GM12878 (cell line): ENCODE measurements around the gene DUS4L. TPM values are rescaled to one million over a fixed set of nuclear protein-coding genes. Genes with fewer than 3 reads are reported as not detected.

ENCODE experiments used
- ATAC-seq: fragments of 200-7000 bp; cut with Tn5 transposase; 3 replicates; pipeline ENCODE4 v1.9.1; 2020; ENCODE audit warnings: mild to moderate bottlenecking, moderate library complexity
- BruUV-seq: library from RNA; stranded (reverse); fragments of 400-500 nt; replicated peaks from 2 replicates; lab custom pipeline; 2021; lab: Mats Ljungman, UMichigan
- CTCF ChIA-PET: fragments of 300-600 bp; sonication (Branson Sonifier 250); formaldehyde crosslinking; extraction: SDS; loops from one replicate; lab custom pipeline; 2021; ENCODE audit warnings: inconsistent platforms; lab: Yijun Ruan, JAX
- POLR2A ChIA-PET: fragments of 350-600 bp; formaldehyde crosslinking; extraction: SDS; loops from one replicate; lab custom pipeline; 2021; ENCODE audit warnings: inconsistent platforms; lab: Charles Lee
- RAD21 ChIA-PET: fragments of 300-600 bp; sonication (Branson Sonifier 250); formaldehyde crosslinking; loops from one replicate; lab custom pipeline; 2023; ENCODE audit warnings: antibody characterized with exemption; ENCODE audit not compliant: unreplicated experiment; lab: Charles Lee
- SMC1A ChIA-PET: fragments of 300-600 bp; sonication (Branson Sonifier 250); formaldehyde crosslinking; loops from one replicate; lab custom pipeline; 2023; ENCODE audit not compliant: unreplicated experiment, uncharacterized antibody; lab: Charles Lee
- DNase-seq: peaks from one replicate; pipeline ENCODE4 v3.0.0-alpha.2; 2011; ENCODE audit warnings: low read depth, low spot score
- FAIRE-seq: peaks from 3 replicates; lab custom pipeline; 2011; peaks lifted over from hg19 to GRCh38; lab: Jason Lieb, UNC
- H2AFZ ChIP-seq: 2 replicates; pipeline ENCODE4 v1.6.0; 2011; ENCODE audit warnings: low read depth, low read length, control low read depth; ENCODE audit not compliant: control insufficient read depth
- H3K27ac ChIP-seq: 2 replicates; pipeline ENCODE4 v1.5.1; 2011; ENCODE audit warnings: control low read depth; ENCODE audit not compliant: control insufficient read depth, insufficient read depth
- H3K27me3 ChIP-seq, 2 experiments: replicated peaks in 1 of 2; 2 replicates each; pipeline versions ENCODE4 v1.6.0 to v1.6.1; 2011; ENCODE audit warnings: low read length in 1 of 2; ENCODE audit not compliant: control insufficient read depth in 2 of 2, insufficient read depth in 2 of 2
- H3K36me3 ChIP-seq, 2 experiments: 2 replicates each; pipeline ENCODE4 v1.5.1; 2011; ENCODE audit warnings: low read length in 1 of 2; ENCODE audit not compliant: control insufficient read depth in 2 of 2, insufficient read depth in 2 of 2
- H3K4me1 ChIP-seq: 2 replicates; pipeline ENCODE4 v1.6.1; 2011; ENCODE audit warnings: mild to moderate bottlenecking, low read length, moderate library complexity, mixed read lengths; ENCODE audit not compliant: control insufficient read depth, insufficient read depth
- H3K4me2 ChIP-seq: 2 replicates; pipeline ENCODE4 v1.6.0; 2011; ENCODE audit warnings: control low read depth; ENCODE audit not compliant: control insufficient read depth, insufficient read depth
- H3K4me3 ChIP-seq: fragments of 200-600 bp; sonication (generic); 2 replicates; pipeline ENCODE4 v1.5.1; 2016
- H3K79me2 ChIP-seq: 2 replicates; pipeline ENCODE4 v1.6.0; 2011; ENCODE audit warnings: low read length; ENCODE audit not compliant: control insufficient read depth, insufficient read depth
- H3K9ac ChIP-seq: 2 replicates; pipeline ENCODE4 v1.8.0; 2011; ENCODE audit warnings: low read length, control low read depth, mixed read lengths; ENCODE audit not compliant: control insufficient read depth, insufficient read depth
- H3K9me3 ChIP-seq: replicated peaks from 3 replicates; pipeline ENCODE4 v1.5.1; 2011; ENCODE audit warnings: mild to moderate bottlenecking, low read length; ENCODE audit not compliant: control insufficient read depth, insufficient read depth
- H4K20me1 ChIP-seq: 2 replicates; pipeline ENCODE4 v1.6.0; 2011; ENCODE audit not compliant: control insufficient read depth, insufficient read depth
- DPF2 ChIP-seq: fragments of 450-650 bp; IDR thresholded peaks from 2 replicates; pipeline ENCODE4 v1.6.1; 2017; ENCODE audit warnings: mild to moderate bottlenecking
- E2F8 ChIP-seq: fragments of 450-650 bp; IDR thresholded peaks from 2 replicates; pipeline ENCODE4 v1.6.1; 2018; ENCODE audit warnings: mild to moderate bottlenecking, low read depth, moderate library complexity; ENCODE audit not compliant: partially characterized antibody
- EGR1 ChIP-seq, 2 experiments: IDR thresholded peaks; 1 replicate in 1 of 2; 2 replicates in 1 of 2; pipeline ENCODE4 v1.6.1; 2011 to 2012; ENCODE audit warnings: low read depth in 2 of 2, low read length in 2 of 2, borderline replicate concordance in 1 of 2, mild to moderate bottlenecking in 1 of 2, moderate library complexity in 1 of 2
- KAT2A ChIP-seq: conservative IDR thresholded peaks from 2 replicates; pipeline ENCODE4 v1.6.1; 2011; ENCODE audit warnings: low read depth, low read length; ENCODE audit not compliant: control insufficient read depth
- MTA2 ChIP-seq: fragments of 450-650 bp; IDR thresholded peaks from 2 replicates; pipeline ENCODE4 v1.6.1; 2016; ENCODE audit warnings: low read depth, mild to moderate bottlenecking, moderate library complexity
- PML ChIP-seq: IDR thresholded peaks from 2 replicates; pipeline ENCODE4 v1.6.1; 2012; ENCODE audit warnings: low read length, inconsistent platforms
- RELB ChIP-seq: fragments of 450-650 bp; IDR thresholded peaks from 2 replicates; pipeline ENCODE4 v1.6.1; 2017; ENCODE audit warnings: low read depth, mild to moderate bottlenecking, moderate library complexity
- SPI1 ChIP-seq: IDR thresholded peaks from 2 replicates; pipeline ENCODE4 v1.6.1; 2011; ENCODE audit warnings: low read depth, mild to moderate bottlenecking, low read length, moderate library complexity, borderline replicate concordance; ENCODE audit not compliant: insufficient read depth
- SREBF2 ChIP-seq: IDR thresholded peaks from 2 replicates; pipeline ENCODE4 v1.6.1; 2012; ENCODE audit warnings: mild to moderate bottlenecking, low read length
- STAT3 ChIP-seq: IDR thresholded peaks from 2 replicates; pipeline ENCODE4 v1.6.1; 2011; ENCODE audit warnings: low read depth, low read length, improper control_type of control experiment
- WRNIP1 ChIP-seq: IDR thresholded peaks from 2 replicates; pipeline ENCODE4 v1.6.1; 2011; ENCODE audit warnings: low read depth, low read length, improper control_type of control experiment, borderline replicate concordance
- ZBTB33 ChIP-seq: fragments of 450-650 bp; IDR thresholded peaks from 2 replicates; pipeline ENCODE4 v1.6.1; 2017; ENCODE audit warnings: mild to moderate bottlenecking
- ZNF217 ChIP-seq: fragments of 450-650 bp; IDR thresholded peaks from 2 replicates; pipeline ENCODE4 v1.6.1; 2017; ENCODE audit warnings: antibody characterized with exemption, mild to moderate bottlenecking
- WGBS: methylation state at CpG from one replicate; pipeline ENCODE4 v1.1.6; 2016; ENCODE audit warnings: low lambda C conversion rate; ENCODE audit not compliant: insufficient replicate concordance, insufficient coverage; ENCODE audit errors: missing lambda C conversion rate; 5-methylcytosine and 5-hydroxymethylcytosine counted together
- in situ Hi-C: fragments of 300-500 bp; cut with MboI; formaldehyde crosslinking; loops from 9 replicates; pipeline ENCODE4 v1.14.3; 2018; ENCODE audit warnings: mixed read lengths
- intact Hi-C: fragments of 100-400 bp; cut with micrococcal nuclease; formaldehyde crosslinking; loops from one replicate; pipeline ENCODE4 v1.14.2; 2022; ENCODE audit not compliant: unreplicated experiment
- polyA plus RNA-seq, 11 experiments: library from polyadenylated mRNA; depleted of rRNA in 4 of 11; unstranded in 6 of 11; stranded (reverse) in 5 of 11; fragments of >200 nt; fragmentation: Nextera tagmentation in 4 of 11; fragmentation: Illumina TruSeq in 1 of 11; extraction: Ambion mirVana in 4 of 11; extraction: Trizol in 1 of 11; gene quantifications; 1 replicate in 1 of 11; 2 replicates in 10 of 11; pipeline versions ENCODE4 v1.2.1 to v1.2.3, GENCODE V29; 2011 to 2016; ENCODE audit warnings: inconsistent platforms in 2 of 11, missing spikeins in 2 of 11, low read depth in 1 of 11
- total RNA-seq, 4 experiments: library from RNA; depleted of rRNA in 3 of 4; stranded (reverse); fragments of >200 nt in 3 of 4; fragmentation: Illumina TruSeq in 1 of 4; extraction: Trizol in 1 of 4; gene quantifications; 2 replicates each; pipeline versions ENCODE4 v1.2.1 to v1.2.3, GENCODE V29; 2013 to 2021
- TF ChIP-seq, protein P1 (sequence below): fragments of 450-650 bp; formaldehyde crosslinking; IDR thresholded peaks from 2 replicates; pipeline ENCODE4 v1.4.0; 2022; ENCODE audit warnings: mild to moderate bottlenecking, moderate library complexity

DUS4L gene
- total and polyA plus RNA-seq, 10 of the 15 experiments (the other 5 are each of a cell fraction or from before 2014, with no cell fraction given), result 5.3 to 15.3 (median 12.8) TPM

DNA sequence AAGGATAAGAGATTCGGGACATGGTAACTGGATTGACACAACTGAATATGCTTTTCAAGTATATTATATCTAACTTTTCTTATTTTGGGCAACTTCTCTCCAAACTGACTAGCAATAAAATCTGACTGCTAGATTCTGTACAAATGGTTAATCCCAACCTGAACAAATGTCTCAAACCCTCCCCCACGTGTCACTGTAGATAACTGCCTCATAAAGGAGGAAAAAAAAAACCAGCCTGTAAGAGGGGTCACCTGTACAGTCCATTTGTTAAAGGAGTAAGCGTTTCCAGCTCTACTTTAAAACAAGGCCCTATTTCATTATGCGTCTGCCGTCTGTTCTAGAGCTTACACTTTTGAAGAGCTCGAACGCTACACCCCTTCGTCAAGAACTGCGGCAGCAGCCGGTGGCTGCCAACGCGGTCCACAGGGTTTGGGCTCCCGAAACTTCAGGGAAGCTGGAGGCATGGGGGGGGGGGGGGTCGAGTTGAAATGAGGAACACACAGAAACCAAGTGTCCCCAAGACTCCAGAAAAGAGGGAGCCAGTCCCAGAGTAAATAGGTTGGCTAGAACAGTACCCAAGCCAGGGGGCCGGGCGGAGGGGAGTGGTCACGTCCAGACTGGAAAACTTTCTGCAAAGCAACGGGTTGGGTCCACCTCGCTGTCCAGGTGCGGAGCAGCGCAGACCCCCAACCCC, 543 bp upstream of the DUS4L start:
- H3K4me2 ChIP-seq, result peak overlapping the region; percentile 96
- peaks cover 17% of the 10 kb centered on the region for H3K79me2 ChIP-seq
- peak overlapping the region; percentile 72 for H3K9ac ChIP-seq
- FAIRE-seq (no peak), DNase-seq (no peak), ATAC-seq (peak; percentile 74)
- no peaks in the 10 kb centered on the region for H4K20me1 ChIP-seq
- BruUV-seq, result no TSS peak
- in situ Hi-C loops (no loop called here), intact Hi-C loops (no loop called here)
- H3K4me3 ChIP-seq, result peak overlapping the region; percentile 83
- ChIA-PET SMC1A (no interaction called here), POLR2A (interaction anchor here (0.5 to 1.3 kb wide), 5 partner anchors 9 to 180 kb away, joined by 3 to 7 read pairs (median 3); no protein-coding TSS in a partner anchor), RAD21 (interaction anchor here (0.5 kb wide), 1 partner anchor 413 kb away, joined by 3 read pairs; no protein-coding TSS in a partner anchor), CTCF (no interaction called here)
- no peaks in the 10 kb centered on the region for H3K36me3 ChIP-seq
- no peaks in the 10 kb centered on the region for H3K4me1 ChIP-seq
- no peaks in the 10 kb centered on the region for H3K27me3 ChIP-seq
- WGBS, result 6% methylated on average over 20 of the region's 21 CpGs
- peak overlapping the region; percentile 99 for H2AFZ ChIP-seq
- no peaks in the 10 kb centered on the region for H3K9me3 ChIP-seq
- H3K27ac ChIP-seq, result peak overlapping the region; percentile 54
- no peak for TF ChIP-seq KAT2A
- no peak for TF ChIP-seq STAT3
- TF ChIP-seq E2F8, result no peak
- no peak for TF ChIP-seq ZBTB33
- no peak for TF ChIP-seq ZNF217
- no peak for TF ChIP-seq EGR1 (IDR thresholded peaks at IDR 0.05; ENCODE audit: borderline replicate concordance in 1 of 2, low read depth in 2 of 2, low read length in 2 of 2)
- peak; percentile 82 for TF ChIP-seq RELB
- no peak for TF ChIP-seq SREBF2
- TF ChIP-seq WRNIP1, result no peak
- TF ChIP-seq PML, result no peak
- no peak for TF ChIP-seq DPF2
- TF ChIP-seq MTA2, result no peak
- TF ChIP-seq, protein P1, sequence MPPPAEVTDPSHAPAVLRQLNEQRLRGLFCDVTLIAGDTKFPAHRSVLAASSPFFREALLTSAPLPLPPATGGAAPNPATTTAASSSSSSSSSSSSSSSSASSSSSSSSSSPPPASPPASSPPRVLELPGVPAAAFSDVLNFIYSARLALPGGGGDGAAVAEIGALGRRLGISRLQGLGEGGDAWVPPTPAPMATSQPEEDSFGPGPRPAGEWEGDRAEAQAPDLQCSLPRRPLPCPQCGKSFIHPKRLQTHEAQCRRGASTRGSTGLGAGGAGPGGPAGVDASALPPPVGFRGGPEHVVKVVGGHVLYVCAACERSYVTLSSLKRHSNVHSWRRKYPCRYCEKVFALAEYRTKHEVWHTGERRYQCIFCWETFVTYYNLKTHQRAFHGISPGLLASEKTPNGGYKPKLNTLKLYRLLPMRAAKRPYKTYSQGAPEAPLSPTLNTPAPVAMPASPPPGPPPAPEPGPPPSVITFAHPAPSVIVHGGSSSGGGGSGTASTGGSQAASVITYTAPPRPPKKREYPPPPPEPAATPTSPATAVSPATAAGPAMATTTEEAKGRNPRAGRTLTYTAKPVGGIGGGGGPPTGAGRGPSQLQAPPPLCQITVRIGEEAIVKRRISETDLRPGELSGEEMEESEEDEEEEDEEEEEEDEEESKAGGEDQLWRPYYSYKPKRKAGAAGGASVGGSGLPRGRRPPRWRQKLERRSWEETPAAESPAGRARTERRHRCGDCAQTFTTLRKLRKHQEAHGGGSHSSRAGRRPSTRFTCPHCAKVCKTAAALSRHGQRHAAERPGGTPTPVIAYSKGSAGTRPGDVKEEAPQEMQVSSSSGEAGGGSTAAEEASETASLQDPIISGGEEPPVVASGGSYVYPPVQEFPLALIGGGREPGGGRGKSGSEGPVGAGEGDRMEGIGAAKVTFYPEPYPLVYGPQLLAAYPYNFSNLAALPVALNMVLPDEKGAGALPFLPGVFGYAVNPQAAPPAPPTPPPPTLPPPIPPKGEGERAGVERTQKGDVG (CRISPR knock-in tag), result no peak
- 0 out of 2 replicates have a peak, but pooled peaks have one; percentile 12 for TF ChIP-seq SPI1
